Suprapubic skin (tissue), 4 donors: ENCODE data around the gene SARS2. TPM values are rescaled to one million over a fixed set of nuclear protein-coding genes. Genes with fewer than 3 reads are reported as not detected.
"Not testable (repeated sequence)": the region's sequence is repeated elsewhere in the genome, so short reads cannot be mapped to it uniquely, and the experiment has no call there.

ENCODE experiments used
- DNase-seq, 2 donors: peaks; one replicate each; pipeline ENCODE4 v3.0.0-alpha.2; 2019; ENCODE audit warnings: low spot score in 2 of 2
- H3K27ac ChIP-seq: fragments of 200-600 bp; sonication (generic); one replicate; pipeline ENCODE4 v1.5.1; 2019
- H3K27me3 ChIP-seq: fragments of 200-600 bp; sonication (generic); one replicate; pipeline ENCODE4 v1.5.1; 2019
- H3K36me3 ChIP-seq: fragments of 200-600 bp; sonication (generic); one replicate; pipeline ENCODE4 v1.5.1; 2019
- H3K4me1 ChIP-seq: fragments of 200-600 bp; sonication (generic); one replicate; pipeline ENCODE4 v1.5.1; 2019
- H3K4me3 ChIP-seq: fragments of 200-600 bp; sonication (generic); one replicate; pipeline ENCODE4 v1.5.1; 2019; ENCODE audit warnings: mild to moderate bottlenecking
- H3K9me3 ChIP-seq: fragments of 200-600 bp; sonication (generic); one replicate; pipeline ENCODE4 v1.5.1; 2019
- EP300 ChIP-seq: sonication (generic); formaldehyde crosslinking; IDR thresholded peaks from one replicate; pipeline ENCODE4 v1.6.1; 2017; ENCODE audit warnings: antibody characterized with exemption
- POLR2A ChIP-seq, 2 donors: fragments of 450-650 bp; IDR thresholded peaks; one replicate each; pipeline ENCODE4 v1.6.1; 2017; ENCODE audit warnings: antibody characterized with exemption in 2 of 2, mild to moderate bottlenecking in 2 of 2, moderate library complexity in 2 of 2
- POLR2AphosphoS5 ChIP-seq, 3 donors: sonication (generic); formaldehyde crosslinking; IDR thresholded peaks; one replicate each; pipeline ENCODE4 v1.6.1; 2017; ENCODE audit warnings: antibody characterized with exemption in 3 of 3
- WGBS: methylation state at CpG from one replicate; pipeline ENCODE4 v1.1.5; 2018; 5-methylcytosine and 5-hydroxymethylcytosine counted together
- total RNA-seq, 4 donors: library from RNA; depleted of rRNA; stranded (reverse); fragments of >200 nt; gene quantifications; one replicate each; pipeline ENCODE4 v1.1.0, GENCODE V29; 2016
- TF ChIP-seq, protein P1 (sequence below), 2 donors: fragments of 200-600 bp in 1 of 2; fragments of 450-650 bp in 1 of 2; sonication (generic) in 1 of 2; IDR thresholded peaks; one replicate each; pipeline ENCODE4 v1.5.1; 2016 to 2019; ENCODE audit warnings: antibody characterized with exemption in 2 of 2, mild to moderate bottlenecking in 1 of 2, moderate library complexity in 1 of 2

SARS2 gene
- total RNA-seq, 4 donors from 2014 or later, result 18.5 to 36.4 (median 29.2) TPM

- WGBS, result 91% methylated on average over 2 of the region's 3 CpGs
- Histone ChIP-seq H3K27ac (no peak overlapping the region), H3K27me3 (no peaks in the 10 kb centered on the region), H3K4me3 (no peak overlapping the region), H3K4me1 (peaks cover 7% of the 10 kb centered on the region), H3K36me3 (peaks cover 21% of the 10 kb centered on the region), H3K9me3 (no peaks in the 10 kb centered on the region)
- no peak for DNase-seq
- TF ChIP-seq, protein P1, sequence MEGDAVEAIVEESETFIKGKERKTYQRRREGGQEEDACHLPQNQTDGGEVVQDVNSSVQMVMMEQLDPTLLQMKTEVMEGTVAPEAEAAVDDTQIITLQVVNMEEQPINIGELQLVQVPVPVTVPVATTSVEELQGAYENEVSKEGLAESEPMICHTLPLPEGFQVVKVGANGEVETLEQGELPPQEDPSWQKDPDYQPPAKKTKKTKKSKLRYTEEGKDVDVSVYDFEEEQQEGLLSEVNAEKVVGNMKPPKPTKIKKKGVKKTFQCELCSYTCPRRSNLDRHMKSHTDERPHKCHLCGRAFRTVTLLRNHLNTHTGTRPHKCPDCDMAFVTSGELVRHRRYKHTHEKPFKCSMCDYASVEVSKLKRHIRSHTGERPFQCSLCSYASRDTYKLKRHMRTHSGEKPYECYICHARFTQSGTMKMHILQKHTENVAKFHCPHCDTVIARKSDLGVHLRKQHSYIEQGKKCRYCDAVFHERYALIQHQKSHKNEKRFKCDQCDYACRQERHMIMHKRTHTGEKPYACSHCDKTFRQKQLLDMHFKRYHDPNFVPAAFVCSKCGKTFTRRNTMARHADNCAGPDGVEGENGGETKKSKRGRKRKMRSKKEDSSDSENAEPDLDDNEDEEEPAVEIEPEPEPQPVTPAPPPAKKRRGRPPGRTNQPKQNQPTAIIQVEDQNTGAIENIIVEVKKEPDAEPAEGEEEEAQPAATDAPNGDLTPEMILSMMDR (IDR thresholded peaks at IDR 0.05), result no peak
- no peak for TF ChIP-seq EP300
- no peak for TF ChIP-seq POLR2AphosphoS5 (IDR thresholded peaks at IDR 0.05)
- TF ChIP-seq POLR2A (IDR thresholded peaks at IDR 0.05), result no peak
Observed at GRCh38 chr19:38945562-38946228, 15.1 kb upstream of the SARS2 start.

GRCh38 chr19:38944981-38945506, 14.5 kb upstream of the SARS2 start:
- Histone ChIP-seq H3K27ac (no peak overlapping the region), H3K9me3 (no peaks in the 10 kb centered on the region), H3K27me3 (no peaks in the 10 kb centered on the region), H3K4me3 (no peak overlapping the region), H3K4me1 (peaks cover 6% of the 10 kb centered on the region), H3K36me3 (peaks cover 21% of the 10 kb centered on the region)
- 98% methylated on average over 7 of the region's 12 CpGs for WGBS
- DNase-seq, result no peak
- no peak for TF ChIP-seq POLR2AphosphoS5 (IDR thresholded peaks at IDR 0.05)
- TF ChIP-seq EP300, result no peak
- TF ChIP-seq, protein P1 (IDR thresholded peaks at IDR 0.05), result no peak
- TF ChIP-seq POLR2A (IDR thresholded peaks at IDR 0.05), result no peak

GRCh38 chr19:38942471-38943181, 12.1 kb upstream of the SARS2 start:
- TF ChIP-seq EP300 (no peak), POLR2A (IDR thresholded peaks at IDR 0.05) (no peak), POLR2AphosphoS5 (IDR thresholded peaks at IDR 0.05) (no peak)
- TF ChIP-seq, protein P1 (IDR thresholded peaks at IDR 0.05), result no peak
- H3K4me1 ChIP-seq, result peaks cover 4% of the 10 kb centered on the region
- H3K36me3 ChIP-seq, result peaks cover 16% of the 10 kb centered on the region
- DNase-seq, result no peak
- WGBS, result 92% methylated on average over 19 of the region's 20 CpGs
- no peak overlapping the region for H3K4me3 ChIP-seq
- H3K27me3 ChIP-seq, result no peaks in the 10 kb centered on the region
- no peak overlapping the region for H3K27ac ChIP-seq
- no peaks in the 10 kb centered on the region for H3K9me3 ChIP-seq

GRCh38 chr19:38941979-38942378, 11.4 kb upstream of the SARS2 start:
- H3K4me3 ChIP-seq, result no peak overlapping the region
- TF ChIP-seq, protein P1 (IDR thresholded peaks at IDR 0.05), result no peak
- TF ChIP-seq EP300, result no peak
- TF ChIP-seq POLR2A (IDR thresholded peaks at IDR 0.05), result no peak
- no peak for TF ChIP-seq POLR2AphosphoS5 (IDR thresholded peaks at IDR 0.05)
- no peak overlapping the region for H3K27ac ChIP-seq
- H3K27me3 ChIP-seq, result no peaks in the 10 kb centered on the region
- peaks cover 16% of the 10 kb centered on the region for H3K36me3 ChIP-seq
- H3K4me1 ChIP-seq, result peaks cover 4% of the 10 kb centered on the region
- no peak for DNase-seq
- no peaks in the 10 kb centered on the region for H3K9me3 ChIP-seq
- WGBS, result 86% methylated on average over 2 of the region's 2 CpGs

DNA sequence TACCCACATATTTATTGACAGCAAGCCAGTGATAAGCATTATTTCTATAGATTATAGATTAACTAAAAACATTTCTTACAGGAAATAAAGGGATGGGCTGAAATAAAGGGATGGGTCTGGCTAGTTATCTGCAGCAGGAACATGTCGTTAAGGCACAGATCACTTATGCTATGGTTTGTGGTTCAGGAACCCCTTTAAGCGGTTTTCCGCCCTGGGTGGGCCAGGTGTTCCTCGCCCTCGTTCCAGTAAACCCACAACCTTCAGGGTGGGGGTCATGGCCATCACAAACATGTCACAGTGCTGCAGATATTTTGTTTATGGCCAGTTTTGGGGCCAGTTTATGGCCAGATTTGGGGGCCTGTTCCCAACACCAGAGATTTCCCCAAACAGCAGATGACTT, 10.9 kb upstream of the SARS2 start:
- H3K27ac ChIP-seq, H3K27me3 ChIP-seq, H3K4me1 ChIP-seq, H3K9me3 ChIP-seq, DNase-seq, H3K4me3 ChIP-seq: not testable (repeated sequence)
- peaks cover 12% of the 10 kb centered on the region for H3K36me3 ChIP-seq
- WGBS, result 79% methylated on average over 5 of the region's 5 CpGs
